BE2C (cell line): ENCODE results near the gene MAN1C1.
"Not testable (repeated sequence)": the region's sequence is repeated elsewhere in the genome, so short reads cannot be mapped to it uniquely, and the experiment has no call there.

Experiments
- DNase-seq: peaks from one replicate; pipeline ENCODE4 v3.0.0-alpha.2; 2020
- H3K27me3 ChIP-seq: fragments of 250-450 bp; sonication (Bioruptor Pico); 2 replicates; pipeline ENCODE4 v1.5.1; 2020; ENCODE audit warnings: mild to moderate bottlenecking
- H3K36me3 ChIP-seq: fragments of 250-450 bp; sonication (Bioruptor Pico); 2 replicates; pipeline ENCODE4 v1.5.1; 2020; ENCODE audit warnings: mild to moderate bottlenecking
- H3K4me1 ChIP-seq: fragments of 250-450 bp; sonication (Bioruptor Pico); 2 replicates; pipeline ENCODE4 v1.5.1; 2020
- H3K4me3 ChIP-seq: 2 replicates; pipeline ENCODE4 v1.5.1; 2011; ENCODE audit warnings: low read depth, low read length
- H3K9me3 ChIP-seq: fragments of 250-450 bp; sonication (Bioruptor Pico); 2 replicates; pipeline ENCODE4 v1.5.1; 2020
- CTCF ChIP-seq: IDR thresholded peaks from 2 replicates; pipeline ENCODE4 v1.5.1; 2012; ENCODE audit warnings: mild to moderate bottlenecking, low read depth, low read length

Gene MAN1C1

GRCh38 chr1:25593861-25594260 lies 22.7 kb upstream of the MAN1C1 start:
- no peak for DNase-seq
- Histone ChIP-seq H3K36me3 (no peaks in the 10 kb centered on the region), H3K4me3 (no peak overlapping the region), H3K27me3 (no peaks in the 10 kb centered on the region), H3K9me3 (no peaks in the 10 kb centered on the region), H3K4me1 (no peaks in the 10 kb centered on the region)
- no peak for TF ChIP-seq CTCF

GRCh38 chr1:25594971-25595370 lies 21.6 kb upstream of the MAN1C1 start:
- DNase-seq: no peak
- Histone ChIP-seq H3K27me3 (no peaks in the 10 kb centered on the region), H3K36me3 (no peaks in the 10 kb centered on the region), H3K4me3 (no peak overlapping the region), H3K4me1 (no peaks in the 10 kb centered on the region), H3K9me3 (no peaks in the 10 kb centered on the region)
- TF ChIP-seq CTCF: no peak

GRCh38 chr1:25596641-25597040 lies 19.9 kb upstream of the MAN1C1 start:
- H3K9me3 ChIP-seq: not testable (repeated sequence)

GRCh38 chr1:25598879-25599278 lies 17.7 kb upstream of the MAN1C1 start:
- H3K27me3 ChIP-seq: no peaks in the 10 kb centered on the region
- H3K4me1 ChIP-seq: no peaks in the 10 kb centered on the region
- no peaks in the 10 kb centered on the region for H3K36me3 ChIP-seq
- no peak overlapping the region for H3K4me3 ChIP-seq
- H3K9me3 ChIP-seq: no peaks in the 10 kb centered on the region
- DNase-seq: no peak
- TF ChIP-seq CTCF: no peak

More at GRCh38 chr1:25596641-25597040, 19.9 kb upstream of the MAN1C1 start:
- DNase-seq, H3K27me3 ChIP-seq, H3K4me3 ChIP-seq, H3K36me3 ChIP-seq, H3K4me1 ChIP-seq: not testable (repeated sequence)

GRCh38 chr1:25599969-25600610 lies 16.5 kb upstream of the MAN1C1 start:
- DNase-seq: no peak
- Histone ChIP-seq H3K27me3 (no peaks in the 10 kb centered on the region), H3K4me3 (no peak overlapping the region), H3K36me3 (no peaks in the 10 kb centered on the region), H3K4me1 (no peaks in the 10 kb centered on the region), H3K9me3 (no peaks in the 10 kb centered on the region)
- TF ChIP-seq CTCF: no peak

DNA sequence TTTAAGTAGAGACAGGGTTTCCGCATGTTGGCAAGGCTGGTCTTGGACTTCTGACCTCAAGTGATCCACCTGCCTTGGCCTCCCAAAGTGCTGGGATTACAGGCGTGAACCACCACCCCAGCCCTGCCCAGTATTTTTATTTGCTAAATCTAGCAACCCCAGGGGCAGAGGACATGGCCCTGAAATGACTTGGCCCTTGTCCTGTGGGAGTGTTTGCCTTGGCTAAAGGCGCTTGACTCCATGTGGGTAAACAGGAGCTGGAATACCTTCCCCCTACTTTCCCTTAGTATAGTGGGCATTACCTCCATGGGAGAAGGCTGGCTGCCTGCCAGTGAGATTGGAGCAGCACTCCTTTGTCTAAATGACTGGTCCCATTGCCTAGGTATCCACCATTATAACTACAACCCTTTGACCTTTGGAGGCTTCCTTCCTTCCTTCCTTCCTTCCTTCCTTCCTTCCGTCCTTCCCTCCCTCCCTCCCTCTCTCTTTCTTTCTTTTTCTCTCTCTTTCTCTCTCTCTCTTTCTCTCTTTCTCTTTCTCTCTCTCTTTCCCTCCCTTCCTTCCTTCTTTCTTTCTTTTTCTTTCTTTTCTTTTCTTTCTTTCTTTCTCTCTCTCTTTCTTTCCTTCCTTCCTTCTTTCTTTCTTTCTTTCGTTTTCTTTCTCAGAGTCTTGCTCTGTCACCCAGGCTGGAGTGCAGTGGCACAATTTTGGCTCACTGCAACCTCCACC lies 15.5 kb upstream of the MAN1C1 start:
- H3K4me3 ChIP-seq, H3K4me1 ChIP-seq, H3K9me3 ChIP-seq, H3K27me3 ChIP-seq, H3K36me3 ChIP-seq, DNase-seq: not testable (repeated sequence)

DNA sequence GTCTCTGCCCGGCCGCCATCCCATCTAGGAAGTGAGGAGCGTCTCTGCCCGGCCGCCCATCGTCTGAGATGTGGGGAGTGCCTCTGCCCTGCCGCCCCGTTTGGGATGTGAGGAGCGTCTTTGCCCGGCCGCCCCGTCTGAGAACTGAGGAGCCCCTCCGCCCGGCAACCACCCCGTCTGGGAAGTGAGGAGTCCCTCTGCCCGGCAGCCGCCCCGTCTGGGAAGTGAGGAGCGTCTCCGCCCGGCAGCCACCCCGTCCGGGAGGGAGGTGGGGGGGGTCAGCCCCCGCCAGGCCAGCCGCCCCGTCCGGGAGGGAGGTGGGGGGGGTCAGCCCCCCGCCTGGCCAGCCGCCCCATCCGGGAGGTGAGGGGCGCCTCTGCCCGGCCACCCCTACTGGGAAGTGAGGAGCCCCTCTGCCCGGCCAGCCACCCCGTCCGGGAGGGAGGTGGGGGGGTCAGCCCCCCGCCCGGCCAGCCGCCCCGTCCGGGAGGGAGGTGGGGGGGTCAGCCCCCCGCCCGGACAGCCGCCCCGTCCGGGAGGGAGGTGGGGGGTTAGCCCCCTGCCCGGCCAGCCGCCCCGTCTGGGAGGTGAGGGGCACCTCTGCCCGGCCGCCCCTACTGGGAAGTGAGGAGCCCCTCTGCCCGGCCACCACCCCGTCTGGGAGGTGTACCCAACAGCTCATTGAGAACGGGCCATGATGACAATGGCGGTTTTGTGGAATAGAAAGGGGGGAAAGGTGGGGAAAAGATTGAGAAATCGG lies 12.6 kb upstream of the MAN1C1 start:
- H3K36me3 ChIP-seq, H3K27me3 ChIP-seq, DNase-seq, H3K4me3 ChIP-seq, H3K4me1 ChIP-seq, H3K9me3 ChIP-seq: not testable (repeated sequence)
